CD8-positive, alpha-beta memory T cell (primary cell): Measurements from ENCODE around the gene EFTUD2. TPM values are rescaled to one million over a fixed set of nuclear protein-coding genes. Genes with fewer than 3 reads are reported as not detected.
A peak's percentile ranks its signal among the peaks of the same experiment; 100 is the strongest.

Experiments
- CTCF ChIA-PET: fragments of 350-600 bp; sonication (Branson Sonifier 250); formaldehyde crosslinking; loops from one replicate; lab custom pipeline; 2021; ENCODE audit warnings: antibody characterized with exemption; lab: Charles Lee
- POLR2A ChIA-PET: fragments of 350-600 bp; sonication (Branson Sonifier 250); formaldehyde crosslinking; loops from one replicate; lab custom pipeline; 2021; ENCODE audit warnings: antibody characterized with exemption; lab: Charles Lee
- DNase-seq, 5 donors: peaks; one replicate each; pipeline versions ENCODE4 v3.0.0 to v3.0.0-alpha.2; 2020 to 2022; ENCODE audit warnings: mixed read lengths in 1 of 5
- H3K27ac ChIP-seq: one replicate; pipeline ENCODE4 v1.7.0; 2013; ENCODE audit warnings: low read depth, mild to moderate bottlenecking, low read length, moderate library complexity
- H3K27me3 ChIP-seq: 2 replicates; pipeline ENCODE4 v1.7.0; 2013; ENCODE audit warnings: low read length, mild to moderate bottlenecking; ENCODE audit not compliant: insufficient read depth, poor library complexity, severe bottlenecking
- H3K36me3 ChIP-seq: 2 replicates; pipeline ENCODE4 v1.7.0; 2013; ENCODE audit warnings: mild to moderate bottlenecking, low read length, moderate library complexity; ENCODE audit not compliant: insufficient read depth
- H3K4me1 ChIP-seq: 2 replicates; pipeline ENCODE4 v1.7.0; 2013; ENCODE audit warnings: mild to moderate bottlenecking, low read length, moderate library complexity; ENCODE audit not compliant: insufficient read depth
- H3K4me3 ChIP-seq: 2 replicates; pipeline ENCODE4 v1.7.0; 2013; ENCODE audit warnings: mild to moderate bottlenecking, low read length
- H3K9me3 ChIP-seq: 2 replicates; pipeline ENCODE4 v1.7.0; 2013; ENCODE audit warnings: mild to moderate bottlenecking, low read length
- H3K27ac Mint-ChIP-seq, 8 donors: one replicate each; pipeline ENCODE4 v1.8.0; 2020 to 2021; ENCODE audit warnings: mixed read lengths in 8 of 8, mild to moderate bottlenecking in 6 of 8, inconsistent platforms in 3 of 8, moderate library complexity in 3 of 8
- H3K27me3 Mint-ChIP-seq, 2 donors: one replicate each; pipeline ENCODE4 v1.8.0; 2020 to 2021; ENCODE audit warnings: mixed read lengths in 2 of 2, mild to moderate bottlenecking in 1 of 2, moderate library complexity in 1 of 2
- H3K36me3 Mint-ChIP-seq, 3 donors: one replicate each; pipeline ENCODE4 v1.8.0; 2020 to 2021; ENCODE audit warnings: mixed read lengths in 3 of 3, inconsistent platforms in 1 of 3, mild to moderate bottlenecking in 1 of 3
- H3K4me1 Mint-ChIP-seq, 3 donors: one replicate each; pipeline ENCODE4 v1.8.0; 2020 to 2021; ENCODE audit warnings: mixed read lengths in 3 of 3, inconsistent platforms in 1 of 3, mild to moderate bottlenecking in 1 of 3
- H3K4me3 Mint-ChIP-seq, 7 donors: one replicate each; pipeline ENCODE4 v1.8.0; 2020 to 2021; ENCODE audit warnings: mixed read lengths in 7 of 7, mild to moderate bottlenecking in 6 of 7, moderate library complexity in 4 of 7, inconsistent platforms in 2 of 7
- H3K9me3 Mint-ChIP-seq, 5 donors: one replicate each; pipeline ENCODE4 v1.8.0; 2020 to 2022; ENCODE audit warnings: mixed read lengths in 5 of 5, mild to moderate bottlenecking in 3 of 5, moderate library complexity in 2 of 5, inconsistent platforms in 1 of 5
- polyA plus RNA-seq: library from polyadenylated mRNA; unstranded; fragments of 300-500 nt; fragmentation: Illumina TruSeq; gene quantifications from one replicate; pipeline ENCODE4 v1.2.3, GENCODE V29; 2021
- total RNA-seq, 2 experiments: library from RNA; stranded (reverse); gene quantifications; one replicate each; pipeline ENCODE4 v1.2.3, GENCODE V29; 2021

The EFTUD2 gene
- total and polyA plus RNA-seq, 3 experiments from 2014 or later, result 77.6 to 241 (median 229) TPM

- no peaks in the 10 kb centered on the region for H3K4me1 ChIP-seq
- no peaks in the 10 kb centered on the region for H3K9me3 Mint-ChIP-seq
- H3K36me3 Mint-ChIP-seq, result peaks cover 0 to 2% (median 0%) of the 10 kb centered on the region in 3 donors
- no peak overlapping the region for H3K4me3 ChIP-seq
- peak overlapping the region in 3 of 7 donors; percentile 34 to 48 (median 35) for H3K4me3 Mint-ChIP-seq
- H3K9me3 ChIP-seq, result no peaks in the 10 kb centered on the region
- POLR2A ChIA-PET, result no interaction called here
- peaks cover 0 to 8% (median 5%) of the 10 kb centered on the region in 3 donors for H3K4me1 Mint-ChIP-seq
- no peak for DNase-seq
- no peaks in the 10 kb centered on the region for H3K27me3 ChIP-seq
- no peak overlapping the region for H3K27ac ChIP-seq
- peak overlapping the region in 1 of 8 donors; percentile 20 for H3K27ac Mint-ChIP-seq
- H3K27me3 Mint-ChIP-seq, result peaks cover 18 to 28% of the 10 kb centered on the region in 2 donors
- H3K36me3 ChIP-seq, result no peaks in the 10 kb centered on the region
- CTCF ChIA-PET, result interaction anchor here (1.0 kb wide), 1 partner anchor 27 kb away, joined by 3 read pairs; no protein-coding TSS in a partner anchor
Measured at GRCh38 chr17:44912763-44913544, 13.7 kb upstream of the EFTUD2 start.

DNA sequence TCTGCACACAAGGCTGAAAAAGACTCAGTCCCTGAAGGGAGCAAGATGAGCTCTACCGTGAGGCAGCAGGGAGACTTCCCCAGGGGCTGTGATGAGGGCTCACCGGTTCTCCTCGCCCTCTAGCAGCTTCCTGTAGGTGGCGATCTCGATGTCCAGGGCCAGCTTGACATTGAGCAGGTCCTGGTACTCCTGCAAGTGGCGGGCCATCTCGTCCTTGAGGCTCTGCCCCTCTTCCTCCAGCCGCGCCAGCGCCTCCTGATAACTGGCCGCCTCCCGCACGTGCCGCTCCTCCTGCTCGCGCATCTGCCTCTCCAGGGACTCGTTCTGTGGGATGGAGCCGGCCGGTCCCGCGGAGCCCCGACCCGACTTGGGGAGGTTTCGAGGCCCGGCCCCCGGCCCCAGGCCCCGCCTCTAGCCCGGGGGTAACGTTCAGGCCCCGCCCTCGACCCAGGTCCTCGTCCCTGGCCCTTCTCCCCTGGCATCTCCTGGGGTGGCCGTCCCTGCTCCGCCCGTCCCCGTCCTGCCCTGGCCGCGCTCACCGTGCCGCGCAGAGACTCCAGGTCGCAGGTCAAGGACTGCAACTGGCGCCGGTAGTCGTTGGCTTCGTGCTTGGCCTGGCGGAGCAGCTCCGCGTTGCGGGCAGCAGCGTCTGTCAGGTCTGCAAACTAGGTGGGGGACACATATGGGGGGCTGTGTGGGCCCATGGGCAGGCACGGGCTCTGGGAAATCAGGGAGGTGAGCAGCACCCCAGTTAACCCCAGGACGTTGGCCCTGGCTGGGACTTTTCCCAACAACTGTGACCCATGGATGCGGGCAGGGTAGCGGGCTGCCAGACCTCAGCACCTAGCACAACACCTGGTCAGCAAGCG lies 12.1 kb upstream of the EFTUD2 start:
- Histone ChIP-seq H3K4me3 (no peak overlapping the region), H3K9me3 (no peaks in the 10 kb centered on the region), H3K4me1 (no peaks in the 10 kb centered on the region), H3K27me3 (no peaks in the 10 kb centered on the region), H3K36me3 (no peaks in the 10 kb centered on the region), H3K27ac (no peak overlapping the region)
- H3K9me3 Mint-ChIP-seq, result no peaks in the 10 kb centered on the region
- peaks cover 19 to 29% of the 10 kb centered on the region in 2 donors for H3K27me3 Mint-ChIP-seq
- DNase-seq, result peak; percentile 17 to 68 (median 30)
- H3K4me3 Mint-ChIP-seq, result peak overlapping the region in 6 of 7 donors; percentile 45 to 76 (median 70)
- ChIA-PET CTCF (interaction anchor here (0.6 to 2.0 kb wide), 9 partner anchors 9 to 134 kb away, joined by 3 to 10 read pairs (median 3); partner anchors contain the start of gene EFTUD2), POLR2A (no interaction called here)
- H3K4me1 Mint-ChIP-seq, result peaks cover 0 to 8% (median 5%) of the 10 kb centered on the region in 3 donors
- no peak overlapping the region for H3K27ac Mint-ChIP-seq
- H3K36me3 Mint-ChIP-seq, result peaks cover 0 to 2% (median 0%) of the 10 kb centered on the region in 3 donors

- H3K4me1 ChIP-seq, result no peaks in the 10 kb centered on the region
- DNase-seq, result no peak
- H3K27me3 ChIP-seq, result no peaks in the 10 kb centered on the region
- no peak overlapping the region for H3K4me3 ChIP-seq
- Mint-ChIP-seq H3K36me3 (peaks cover 0 to 2% (median 0%) of the 10 kb centered on the region in 3 donors), H3K27ac (no peak overlapping the region), H3K4me1 (peaks cover 0 to 8% (median 5%) of the 10 kb centered on the region in 3 donors), H3K9me3 (no peaks in the 10 kb centered on the region), H3K4me3 (peak overlapping the region in 4 of 7 donors; percentile 50 to 75 (median 70)), H3K27me3 (peaks cover 19 to 35% of the 10 kb centered on the region in 2 donors)
- H3K27ac ChIP-seq, result no peak overlapping the region
- H3K9me3 ChIP-seq, result no peaks in the 10 kb centered on the region
- ChIA-PET POLR2A (no interaction called here), CTCF (interaction anchor here (0.6 to 2.0 kb wide), 7 partner anchors 9 to 133 kb away, joined by 3 to 10 read pairs (median 3); partner anchors contain the start of gene EFTUD2)
- H3K36me3 ChIP-seq, result no peaks in the 10 kb centered on the region
Measured at GRCh38 chr17:44910231-44911106, 11.2 kb upstream of the EFTUD2 start.

- POLR2A ChIA-PET, result no interaction called here
- H3K4me1 Mint-ChIP-seq, result peaks cover 0 to 8% (median 5%) of the 10 kb centered on the region in 3 donors
- no peak overlapping the region for H3K27ac Mint-ChIP-seq
Measured at GRCh38 chr17:44909681-44910144, 10.5 kb upstream of the EFTUD2 start.

DNA sequence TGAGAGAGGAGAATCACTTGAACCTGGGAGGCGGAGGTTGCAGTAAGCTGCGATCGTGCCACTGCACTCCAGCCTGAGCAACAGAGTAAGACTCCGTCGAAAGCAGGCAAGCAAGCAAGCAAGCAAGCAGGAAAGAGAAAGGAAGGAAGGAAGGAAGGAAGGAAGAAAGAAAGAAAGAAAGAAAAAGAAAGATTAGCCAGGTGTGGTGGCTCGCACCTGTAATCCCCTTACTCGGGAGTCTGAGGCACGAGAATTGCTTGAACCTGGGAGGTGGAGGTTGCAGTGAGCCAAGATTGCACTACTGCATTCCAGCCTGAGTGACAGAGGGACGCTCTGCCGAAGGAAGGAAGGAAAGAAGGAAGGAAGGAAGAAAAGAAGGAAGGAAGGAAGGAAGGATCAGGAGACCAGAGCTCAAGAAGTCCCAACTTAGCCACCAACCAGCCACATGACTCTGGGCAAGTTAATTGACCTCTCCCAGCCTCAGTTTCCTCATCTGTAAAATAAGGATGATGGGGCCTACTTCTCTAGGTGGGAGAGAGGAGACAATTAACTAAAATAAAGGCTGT lies 9.6 kb upstream of the EFTUD2 start:
- Mint-ChIP-seq H3K36me3 (peaks cover 0 to 2% (median 0%) of the 10 kb centered on the region in 3 donors), H3K27me3 (peaks cover 19 to 35% of the 10 kb centered on the region in 2 donors), H3K27ac (peak overlapping the region in 1 of 8 donors; percentile 63), H3K4me1 (peaks cover 0 to 8% (median 5%) of the 10 kb centered on the region in 3 donors), H3K9me3 (no peaks in the 10 kb centered on the region), H3K4me3 (no peak overlapping the region)
- H3K4me3 ChIP-seq, result no peak overlapping the region
- no peaks in the 10 kb centered on the region for H3K4me1 ChIP-seq
- CTCF ChIA-PET, result no interaction called here
- no peak for DNase-seq
- H3K9me3 ChIP-seq, result no peaks in the 10 kb centered on the region
- POLR2A ChIA-PET, result no interaction called here
- H3K27ac ChIP-seq, result no peak overlapping the region
- no peaks in the 10 kb centered on the region for H3K36me3 ChIP-seq
- H3K27me3 ChIP-seq, result no peaks in the 10 kb centered on the region

More at GRCh38 chr17:44909681-44910144, 10.5 kb upstream of the EFTUD2 start:
- no peak for DNase-seq
- Histone ChIP-seq H3K27me3 (no peaks in the 10 kb centered on the region), H3K27ac (no peak overlapping the region), H3K4me1 (no peaks in the 10 kb centered on the region), H3K4me3 (no peak overlapping the region), H3K9me3 (no peaks in the 10 kb centered on the region), H3K36me3 (no peaks in the 10 kb centered on the region)
- H3K4me3 Mint-ChIP-seq, result no peak overlapping the region
- no peaks in the 10 kb centered on the region for H3K9me3 Mint-ChIP-seq
- CTCF ChIA-PET, result interaction anchor here (2.0 kb wide), 1 partner anchor 11 kb away, joined by 10 read pairs; no protein-coding TSS in a partner anchor
- H3K36me3 Mint-ChIP-seq, result peaks cover 0 to 2% (median 0%) of the 10 kb centered on the region in 3 donors
- H3K27me3 Mint-ChIP-seq, result peaks cover 19 to 39% of the 10 kb centered on the region in 2 donors

DNA sequence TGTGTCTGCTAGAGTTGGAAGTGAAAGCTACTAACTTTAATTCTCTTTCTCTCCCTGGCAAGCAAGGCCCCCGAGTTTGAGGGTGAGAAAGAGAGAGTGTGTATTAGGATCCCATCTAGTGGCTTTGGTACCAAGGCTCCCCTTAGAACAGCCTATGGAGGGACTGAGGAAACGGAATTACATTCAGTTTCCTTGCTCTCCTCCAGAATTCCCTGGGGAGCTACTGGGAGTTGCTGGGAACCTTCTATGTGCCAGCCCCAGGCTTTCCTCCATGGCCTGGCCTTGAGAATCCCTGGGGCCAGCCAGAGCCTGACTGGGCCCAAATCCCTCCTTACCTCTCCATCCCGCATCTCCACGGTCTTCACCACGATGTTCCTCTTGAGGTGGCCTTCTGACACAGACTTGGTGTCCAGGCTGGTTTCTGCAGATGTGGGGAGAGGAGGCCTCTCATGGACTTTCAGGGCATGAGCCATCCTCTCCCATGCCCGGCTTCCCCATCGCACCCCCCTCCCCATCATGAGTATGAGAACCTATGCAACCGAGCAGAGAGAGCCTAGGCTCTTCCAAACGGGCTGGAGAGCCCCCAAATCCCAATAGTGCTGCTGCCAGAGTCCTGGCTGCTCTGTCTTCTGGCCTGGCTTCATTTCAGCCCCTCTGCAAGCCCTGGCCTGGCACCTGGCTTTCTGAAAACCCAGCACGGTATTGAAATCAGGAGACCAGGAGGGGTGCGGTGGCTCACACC lies 8.7 kb upstream of the EFTUD2 start:
- H3K27me3 ChIP-seq, result no peaks in the 10 kb centered on the region
- no peaks in the 10 kb centered on the region for H3K36me3 ChIP-seq
- ChIA-PET CTCF (no interaction called here), POLR2A (no interaction called here)
- no peaks in the 10 kb centered on the region for H3K4me1 ChIP-seq
- H3K36me3 Mint-ChIP-seq, result peaks cover 0 to 2% (median 0%) of the 10 kb centered on the region in 3 donors
- H3K27ac ChIP-seq, result no peak overlapping the region
- peaks cover 0 to 4% (median 0%) of the 10 kb centered on the region in 3 donors for H3K4me1 Mint-ChIP-seq
- H3K27me3 Mint-ChIP-seq, result peaks cover 13 to 29% of the 10 kb centered on the region in 2 donors
- no peak overlapping the region for H3K4me3 ChIP-seq
- no peak overlapping the region for H3K27ac Mint-ChIP-seq
- no peak for DNase-seq
- H3K4me3 Mint-ChIP-seq, result no peak overlapping the region
- no peaks in the 10 kb centered on the region for H3K9me3 ChIP-seq
- H3K9me3 Mint-ChIP-seq, result no peaks in the 10 kb centered on the region
